Ishikawa (cell line): ENCODE results near the gene DIPK1C.

ENCODE experiments used
- CEBPB ChIP-seq: IDR thresholded peaks from 2 replicates; pipeline ENCODE4 v1.6.1; 2012
- CREB1 ChIP-seq: IDR thresholded peaks from 2 replicates; pipeline ENCODE4 v1.6.1; 2012; ENCODE audit warnings: low read depth
- EGR1 ChIP-seq: IDR thresholded peaks from 2 replicates; pipeline ENCODE4 v1.6.1; 2012
- EP300 ChIP-seq: IDR thresholded peaks from 2 replicates; pipeline ENCODE4 v1.6.1; 2012; ENCODE audit warnings: borderline replicate concordance
- FOXM1 ChIP-seq: IDR thresholded peaks from 2 replicates; pipeline ENCODE4 v1.6.1; 2012; ENCODE audit warnings: low read depth, borderline replicate concordance
- MAX ChIP-seq: IDR thresholded peaks from 2 replicates; pipeline ENCODE4 v1.6.1; 2012
- NFIC ChIP-seq: IDR thresholded peaks from 2 replicates; pipeline ENCODE4 v1.6.1; 2012
- RAD21 ChIP-seq: IDR thresholded peaks from 2 replicates; pipeline ENCODE4 v1.6.1; 2012; ENCODE audit warnings: low read depth
- TAF1 ChIP-seq: IDR thresholded peaks from 2 replicates; pipeline ENCODE4 v1.6.1; 2012; ENCODE audit warnings: low read depth, mild to moderate bottlenecking
- TCF12 ChIP-seq: IDR thresholded peaks from 2 replicates; pipeline ENCODE4 v1.6.1; 2012; ENCODE audit warnings: low read depth
- TEAD4 ChIP-seq: IDR thresholded peaks from 2 replicates; pipeline ENCODE4 v1.6.1; 2012
- USF1 ChIP-seq: IDR thresholded peaks from 2 replicates; pipeline ENCODE4 v1.6.1; 2012
- YY1 ChIP-seq: IDR thresholded peaks from 2 replicates; pipeline ENCODE4 v1.6.1; 2012; ENCODE audit warnings: low read depth
- ZBTB7A ChIP-seq: IDR thresholded peaks from 2 replicates; pipeline ENCODE4 v1.6.1; 2012; ENCODE audit warnings: low read depth
- TF ChIP-seq, protein P1 (sequence below): IDR thresholded peaks from 2 replicates; pipeline ENCODE4 v1.6.1; 2012; ENCODE audit warnings: low read depth, mild to moderate bottlenecking

Gene DIPK1C

DNA sequence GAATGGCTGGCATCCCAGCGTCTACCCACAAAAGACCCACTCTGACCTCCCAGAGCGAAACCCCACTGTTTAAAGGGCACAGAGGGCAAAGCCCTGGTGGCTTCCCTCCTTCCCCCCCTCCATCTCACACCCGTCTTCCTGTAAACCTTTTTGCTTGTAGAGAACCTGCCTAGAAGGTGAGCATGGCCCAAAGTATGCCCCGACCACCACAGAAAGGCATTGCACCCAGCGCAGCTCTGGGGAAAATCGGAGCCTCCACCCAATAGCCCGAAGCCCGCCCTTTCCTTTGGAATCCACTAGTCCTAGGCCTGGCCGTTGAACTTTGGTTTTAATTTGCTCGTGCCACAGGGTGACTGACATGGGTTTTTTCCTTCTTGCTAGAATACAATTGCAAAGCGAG lies 22.6 kb downstream of the DIPK1C start:
- TF ChIP-seq EP300 (no peak), MAX (no peak), RAD21 (no peak), EGR1 (no peak), TCF12 (no peak), CREB1 (no peak), CEBPB (no peak), FOXM1 (no peak), ZBTB7A (no peak), YY1 (no peak), TEAD4 (no peak), NFIC (no peak), USF1 (no peak), TAF1 (no peak)
- TF ChIP-seq, protein P1, sequence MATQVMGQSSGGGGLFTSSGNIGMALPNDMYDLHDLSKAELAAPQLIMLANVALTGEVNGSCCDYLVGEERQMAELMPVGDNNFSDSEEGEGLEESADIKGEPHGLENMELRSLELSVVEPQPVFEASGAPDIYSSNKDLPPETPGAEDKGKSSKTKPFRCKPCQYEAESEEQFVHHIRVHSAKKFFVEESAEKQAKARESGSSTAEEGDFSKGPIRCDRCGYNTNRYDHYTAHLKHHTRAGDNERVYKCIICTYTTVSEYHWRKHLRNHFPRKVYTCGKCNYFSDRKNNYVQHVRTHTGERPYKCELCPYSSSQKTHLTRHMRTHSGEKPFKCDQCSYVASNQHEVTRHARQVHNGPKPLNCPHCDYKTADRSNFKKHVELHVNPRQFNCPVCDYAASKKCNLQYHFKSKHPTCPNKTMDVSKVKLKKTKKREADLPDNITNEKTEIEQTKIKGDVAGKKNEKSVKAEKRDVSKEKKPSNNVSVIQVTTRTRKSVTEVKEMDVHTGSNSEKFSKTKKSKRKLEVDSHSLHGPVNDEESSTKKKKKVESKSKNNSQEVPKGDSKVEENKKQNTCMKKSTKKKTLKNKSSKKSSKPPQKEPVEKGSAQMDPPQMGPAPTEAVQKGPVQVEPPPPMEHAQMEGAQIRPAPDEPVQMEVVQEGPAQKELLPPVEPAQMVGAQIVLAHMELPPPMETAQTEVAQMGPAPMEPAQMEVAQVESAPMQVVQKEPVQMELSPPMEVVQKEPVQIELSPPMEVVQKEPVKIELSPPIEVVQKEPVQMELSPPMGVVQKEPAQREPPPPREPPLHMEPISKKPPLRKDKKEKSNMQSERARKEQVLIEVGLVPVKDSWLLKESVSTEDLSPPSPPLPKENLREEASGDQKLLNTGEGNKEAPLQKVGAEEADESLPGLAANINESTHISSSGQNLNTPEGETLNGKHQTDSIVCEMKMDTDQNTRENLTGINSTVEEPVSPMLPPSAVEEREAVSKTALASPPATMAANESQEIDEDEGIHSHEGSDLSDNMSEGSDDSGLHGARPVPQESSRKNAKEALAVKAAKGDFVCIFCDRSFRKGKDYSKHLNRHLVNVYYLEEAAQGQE: no peak

DNA sequence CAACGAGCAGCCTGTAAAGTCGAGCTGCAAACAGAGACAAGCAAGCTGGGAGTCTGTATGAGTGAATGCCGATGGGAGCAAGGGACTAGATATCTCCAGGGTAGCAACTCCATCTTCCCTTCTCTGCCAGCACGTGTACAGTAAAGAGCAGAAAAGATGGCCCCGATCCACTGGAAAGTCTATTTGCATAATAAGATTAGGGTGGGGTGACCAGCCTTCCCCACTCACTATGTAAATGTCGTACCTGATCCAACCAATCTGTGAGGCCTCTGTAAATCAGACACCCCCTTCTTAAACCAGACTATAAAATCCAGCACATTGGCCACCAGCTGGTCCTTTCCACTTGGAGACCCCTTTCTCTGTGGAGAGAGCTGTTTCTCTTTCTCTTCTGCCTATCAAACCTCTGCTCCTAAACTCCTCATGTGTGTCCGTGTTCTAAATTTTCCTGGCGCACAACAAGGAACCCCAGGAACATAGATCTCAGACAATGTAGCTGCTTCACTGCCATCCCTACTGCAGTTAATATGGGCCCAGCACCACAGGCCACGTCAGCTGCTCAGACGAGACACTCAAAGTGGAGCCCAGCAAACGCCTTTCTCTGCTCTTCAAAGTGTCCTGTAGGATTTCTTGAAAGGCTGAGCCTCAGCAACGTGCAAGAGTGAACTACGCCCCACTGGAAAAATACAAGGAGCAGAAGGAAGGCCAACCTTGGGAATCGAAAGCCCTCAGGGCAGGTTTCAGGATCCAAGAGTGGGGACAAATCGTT lies 26.1 kb downstream of the DIPK1C start:
- TF ChIP-seq TAF1 (no peak), CEBPB (no peak), TCF12 (no peak), TEAD4 (no peak), USF1 (no peak), EGR1 (no peak), NFIC (no peak)

GRCh38 chr18:74430231-74430630 lies 26.9 kb downstream of the DIPK1C start:
- TF ChIP-seq CEBPB (no peak), TCF12 (no peak), CREB1 (no peak), ZBTB7A (no peak), USF1 (no peak), MAX (no peak), FOXM1 (no peak), RAD21 (no peak), EGR1 (no peak), EP300 (no peak), NFIC (no peak)

DNA sequence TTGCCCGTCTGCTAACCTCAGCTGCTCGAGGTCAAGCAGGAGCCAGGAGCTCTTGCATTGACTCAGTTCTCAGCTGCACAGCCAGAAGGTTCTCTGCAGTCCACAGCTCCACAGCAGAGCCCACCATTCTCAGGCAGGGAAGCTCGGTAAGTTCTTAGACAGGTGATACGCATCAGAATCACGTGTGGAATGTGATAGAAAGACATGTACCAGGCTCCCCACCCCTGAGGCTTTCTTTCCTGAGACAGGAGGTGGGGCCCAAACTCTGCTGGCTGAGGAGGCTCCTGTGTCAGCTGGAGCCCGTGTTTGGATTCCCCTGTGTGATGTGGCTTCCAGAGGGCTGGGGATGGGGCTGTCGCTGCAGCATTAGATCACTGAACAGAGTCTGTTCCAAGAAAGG lies 28.0 kb downstream of the DIPK1C start:
- TF ChIP-seq EGR1 (no peak), MAX (no peak), CREB1 (no peak), EP300 (no peak), YY1 (no peak), NFIC (no peak), TAF1 (no peak)

DNA sequence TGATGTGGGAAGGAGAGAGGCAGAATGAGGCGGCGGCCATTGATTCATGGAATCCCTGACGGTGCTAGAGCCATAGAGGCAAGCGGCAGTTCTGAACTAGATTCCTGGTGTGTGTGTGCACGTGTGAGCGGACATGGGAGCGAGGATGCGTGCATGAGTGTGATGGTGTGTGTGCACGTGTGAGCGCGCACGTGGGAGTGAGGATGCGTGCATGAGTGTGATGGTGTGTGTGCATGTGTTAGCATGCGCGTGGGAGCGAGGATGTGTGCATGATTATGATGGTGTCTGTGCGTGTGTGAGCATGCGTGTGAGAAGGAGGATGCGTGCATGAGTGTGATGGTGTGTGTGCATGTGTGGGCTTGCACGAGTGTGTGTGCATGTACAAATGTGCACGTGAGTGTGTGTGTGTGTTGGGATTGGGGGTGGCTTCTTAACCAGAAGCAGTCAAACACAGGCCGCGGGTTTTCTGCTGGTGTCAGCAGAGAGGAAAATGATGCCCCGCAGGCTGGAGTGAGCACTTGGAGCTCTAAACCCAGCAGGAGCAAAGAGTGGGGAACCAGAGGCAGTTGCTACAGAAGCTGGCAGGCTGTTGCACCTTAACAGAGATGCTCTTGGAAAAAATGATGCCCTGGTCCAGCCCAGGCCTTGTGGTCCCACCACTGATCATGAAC lies 29.5 kb downstream of the DIPK1C start:
- TF ChIP-seq CEBPB: no peak
- TF ChIP-seq EP300: no peak
- TF ChIP-seq USF1: no peak
- no peak for TF ChIP-seq MAX
- no peak for TF ChIP-seq RAD21
- no peak for TF ChIP-seq TCF12
- TF ChIP-seq CREB1: no peak
- no peak for TF ChIP-seq TEAD4
- no peak for TF ChIP-seq ZBTB7A
- TF ChIP-seq TAF1: no peak

GRCh38 chr18:74425876-74426275 lies 31.2 kb downstream of the DIPK1C start:
- TF ChIP-seq EP300 (no peak), TAF1 (no peak), RAD21 (no peak), TCF12 (no peak), ZBTB7A (no peak), USF1 (no peak), FOXM1 (no peak)
- TF ChIP-seq, protein P1: no peak
